ENCODE data around the gene LGALSL.

Gene LGALSL

GRCh38 chr2:64502860-64503259 lies 48.9 kb downstream of the LGALSL start:
- DNase-seq, result no peak

GRCh38 chr2:64504774-64505720 lies 51.1 kb downstream of the LGALSL start:
- DNase-seq, result peak in 1 of 2 donors; percentile 2

GRCh38 chr2:64506686-64507085 lies 52.7 kb downstream of the LGALSL start:
- DNase-seq, result no peak

All from CD4-positive, alpha-beta T cell treated with Interleukin-1 beta for 1 hour (primary cell).